ENCODE data around the gene CYSRT1. TPM values are rescaled to one million over a fixed set of nuclear protein-coding genes. Genes with fewer than 3 reads are reported as not detected.

CYSRT1 gene
- total RNA-seq, 1 experiment from 2014 or later, result 1.0 TPM

GRCh38 chr9:137190315-137190856, 34.6 kb upstream of the CYSRT1 start:
- no peak overlapping the region for H2BK12ac ChIP-seq (ENCODE audit: insufficient read length, low read depth, low read length)
- peaks cover 5% of the 10 kb centered on the region; the same call in 1 of the 2 replicates for H3K4me1 ChIP-seq (ENCODE audit: insufficient read depth, low read length)
- no peak overlapping the region for H4K5ac ChIP-seq (ENCODE audit: insufficient read length, low read depth, low read length)
- H2BK5ac ChIP-seq (ENCODE audit: insufficient read length, low read length), result no peak overlapping the region
- H3K14ac ChIP-seq (ENCODE audit: insufficient read depth, low read length), result no peak overlapping the region
- H3K79me2 ChIP-seq (ENCODE audit: insufficient read depth, low read length), result peaks cover 10% of the 10 kb centered on the region; the same call in 1 of the 2 replicates
- no peaks in the 10 kb centered on the region for H4K20me1 ChIP-seq (ENCODE audit: control insufficient read depth, insufficient read depth, insufficient read length)
- H3K9ac ChIP-seq (ENCODE audit: extremely low read depth, insufficient read length, low read length), result no peak overlapping the region
- no peak overlapping the region for H3T11ph ChIP-seq (ENCODE audit: low read length)
- no peak overlapping the region for H4K8ac ChIP-seq (replicated peaks; ENCODE audit: insufficient read length, low read depth, low read length)
- Mint-ChIP-seq H3K36me3 (ENCODE audit: insufficient read depth in 1 of 3, low read depth in 3 of 3) (peaks cover 7 to 38% (median 26%) of the 10 kb centered on the region in 3 experiments; a peak in 6 of 7 replicates), H3K27me3 (ENCODE audit: low read depth) (no peaks in the 10 kb centered on the region), H3K27ac (no peak overlapping the region; a peak in 1 of 7 replicates), H3K4me3 (peak overlapping the region; percentile 94 to 96), H3K4me1 (peaks cover 20 to 27% of the 10 kb centered on the region in 2 experiments), H3K9me3 (no peaks in the 10 kb centered on the region)
- H3K27me3 ChIP-seq (ENCODE audit: insufficient read depth, low read length), result no peaks in the 10 kb centered on the region
- no peak overlapping the region for H2AFZ ChIP-seq (ENCODE audit: low read length)
- H3K56ac ChIP-seq (ENCODE audit: insufficient read length, low read depth, low read length), result no peak overlapping the region
- no CpG with 5 or more reads among the region's 9 CpGs for WGBS (ENCODE audit: extremely low coverage, insufficient read length, low lambda C conversion rate)
- peaks cover 13% of the 10 kb centered on the region for H3K23me2 ChIP-seq (ENCODE audit: insufficient read length, low read depth, low read length, poor library complexity, severe bottlenecking)
- no peak overlapping the region for H3K27ac ChIP-seq (ENCODE audit: insufficient read length, low read depth, low read length)
- H2BK120ac ChIP-seq (ENCODE audit: low read depth, low read length, poor library complexity, severe bottlenecking), result no peak overlapping the region
- DNase-seq, result no peak
- peaks cover 6% of the 10 kb centered on the region for H3K79me1 ChIP-seq (ENCODE audit: insufficient read depth, low read depth, low read length, poor library complexity, severe bottlenecking)
- no peak overlapping the region for H2BK20ac ChIP-seq (ENCODE audit: low read depth, low read length, poor library complexity, severe bottlenecking)
- H2BK15ac ChIP-seq (ENCODE audit: low read depth, low read length), result no peak overlapping the region
- no peak overlapping the region for H3K4me2 ChIP-seq (ENCODE audit: insufficient read depth, insufficient read length, low read length)
- no peak overlapping the region for H3K4ac ChIP-seq (ENCODE audit: low read depth, low read length)
- no peak overlapping the region for H2AK5ac ChIP-seq (ENCODE audit: insufficient read length, low read length)
- H4K91ac ChIP-seq (ENCODE audit: insufficient read length, low read depth, low read length), result no peak overlapping the region
- 0 out of 3 replicates have a peak, but pooled peaks have one; percentile 16 for TF ChIP-seq CTCF (conservative IDR thresholded peaks at IDR 0.05)
- no peaks in the 10 kb centered on the region for H3K9me3 ChIP-seq (ENCODE audit: control insufficient read depth, low read depth, low read length)
- H3K18ac ChIP-seq (ENCODE audit: insufficient read length, low read depth, low read length), result no peak overlapping the region
- no peak overlapping the region for H3K23ac ChIP-seq (ENCODE audit: insufficient read length, low read depth, low read length)

Measured in H9 (cell line).